Osteocyte (in vitro differentiated cells): Measurements from ENCODE around the gene AMN. TPM values are rescaled to one million over a fixed set of nuclear protein-coding genes. Genes with fewer than 3 reads are reported as not detected.

Source experiments
- DNase-seq: peaks from one replicate; pipeline ENCODE4 v3.0.0; 2021; ENCODE audit warnings: mixed read lengths; ENCODE audit not compliant: unreplicated experiment; ENCODE audit errors: extremely low spot score
- H3K27ac Mint-ChIP-seq: one replicate; pipeline ENCODE4 v1.8.0; 2021; ENCODE audit warnings: mild to moderate bottlenecking, mixed read lengths; ENCODE audit not compliant: unreplicated experiment
- H3K27me3 Mint-ChIP-seq: one replicate; pipeline ENCODE4 v1.8.0; 2021; ENCODE audit warnings: mixed read lengths; ENCODE audit not compliant: unreplicated experiment
- H3K36me3 Mint-ChIP-seq: one replicate; pipeline ENCODE4 v1.8.0; 2021; ENCODE audit warnings: mixed read lengths; ENCODE audit not compliant: unreplicated experiment
- H3K4me1 Mint-ChIP-seq: one replicate; pipeline ENCODE4 v1.8.0; 2021; ENCODE audit warnings: mixed read lengths; ENCODE audit not compliant: unreplicated experiment
- H3K4me3 Mint-ChIP-seq: one replicate; pipeline ENCODE4 v1.8.0; 2021; ENCODE audit warnings: mild to moderate bottlenecking, moderate library complexity, mixed read lengths; ENCODE audit not compliant: unreplicated experiment
- H3K9me3 Mint-ChIP-seq: one replicate; pipeline ENCODE4 v1.8.0; 2021; ENCODE audit warnings: mixed read lengths; ENCODE audit not compliant: unreplicated experiment
- total RNA-seq: library from RNA; stranded (reverse); gene quantifications from 2 replicates; pipeline ENCODE4 v1.2.1, GENCODE V29; 2021
- TF ChIP-seq, protein P1 (sequence below): fragments of 200-600 bp; sonication (generic); IDR thresholded peaks from 2 replicates; pipeline ENCODE4 v1.5.0; 2021; ENCODE audit warnings: antibody characterized with exemption, mild to moderate bottlenecking, moderate library complexity

The AMN gene
- total RNA-seq, 1 donor from 2014 or later, result 0.86 TPM

DNA sequence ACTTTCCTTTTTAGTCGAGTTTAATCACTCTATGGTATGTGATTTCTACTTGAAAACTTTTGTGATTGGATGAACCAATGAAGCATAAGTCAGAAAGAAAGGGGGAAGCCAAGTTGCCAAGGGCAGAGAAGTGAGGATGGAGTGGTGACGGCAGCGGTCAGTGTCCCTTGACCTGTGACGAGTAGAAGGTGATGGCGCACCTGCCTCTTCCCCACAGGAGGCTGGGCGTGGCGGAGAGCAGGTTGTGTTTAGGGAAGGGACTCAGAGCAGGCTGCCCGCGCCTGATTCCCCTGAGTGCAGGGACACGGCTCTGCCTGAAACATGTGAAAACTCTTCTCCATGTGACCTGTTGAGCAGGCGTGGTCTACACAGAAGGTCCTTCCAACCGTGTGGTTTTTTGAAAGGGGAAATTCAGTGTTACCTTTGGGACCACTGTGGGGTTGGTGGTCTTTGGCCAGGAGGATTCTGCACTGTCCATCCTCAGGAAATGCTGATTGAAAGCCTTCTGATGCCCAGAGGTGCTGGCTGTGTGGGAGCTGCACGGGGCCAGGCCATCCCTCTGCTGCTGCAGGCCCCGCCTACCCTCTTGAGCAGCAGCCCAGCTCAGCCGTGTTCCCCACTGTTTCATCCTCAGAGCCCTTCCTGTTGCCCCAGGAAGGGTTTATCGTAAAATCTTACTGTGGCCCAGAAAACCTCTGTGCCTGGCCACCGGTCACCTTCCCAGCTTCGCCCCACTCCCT, 23.5 kb upstream of the AMN start:
- TF ChIP-seq, protein P1, sequence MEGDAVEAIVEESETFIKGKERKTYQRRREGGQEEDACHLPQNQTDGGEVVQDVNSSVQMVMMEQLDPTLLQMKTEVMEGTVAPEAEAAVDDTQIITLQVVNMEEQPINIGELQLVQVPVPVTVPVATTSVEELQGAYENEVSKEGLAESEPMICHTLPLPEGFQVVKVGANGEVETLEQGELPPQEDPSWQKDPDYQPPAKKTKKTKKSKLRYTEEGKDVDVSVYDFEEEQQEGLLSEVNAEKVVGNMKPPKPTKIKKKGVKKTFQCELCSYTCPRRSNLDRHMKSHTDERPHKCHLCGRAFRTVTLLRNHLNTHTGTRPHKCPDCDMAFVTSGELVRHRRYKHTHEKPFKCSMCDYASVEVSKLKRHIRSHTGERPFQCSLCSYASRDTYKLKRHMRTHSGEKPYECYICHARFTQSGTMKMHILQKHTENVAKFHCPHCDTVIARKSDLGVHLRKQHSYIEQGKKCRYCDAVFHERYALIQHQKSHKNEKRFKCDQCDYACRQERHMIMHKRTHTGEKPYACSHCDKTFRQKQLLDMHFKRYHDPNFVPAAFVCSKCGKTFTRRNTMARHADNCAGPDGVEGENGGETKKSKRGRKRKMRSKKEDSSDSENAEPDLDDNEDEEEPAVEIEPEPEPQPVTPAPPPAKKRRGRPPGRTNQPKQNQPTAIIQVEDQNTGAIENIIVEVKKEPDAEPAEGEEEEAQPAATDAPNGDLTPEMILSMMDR, result no peak
- H3K36me3 Mint-ChIP-seq, result peaks cover 8% of the 10 kb centered on the region
- no peak overlapping the region for H3K4me3 Mint-ChIP-seq
- DNase-seq, result no peak
- H3K27ac Mint-ChIP-seq, result no peak overlapping the region
- no peaks in the 10 kb centered on the region for H3K4me1 Mint-ChIP-seq
- no peaks in the 10 kb centered on the region for H3K9me3 Mint-ChIP-seq
- H3K27me3 Mint-ChIP-seq, result no peaks in the 10 kb centered on the region

DNA sequence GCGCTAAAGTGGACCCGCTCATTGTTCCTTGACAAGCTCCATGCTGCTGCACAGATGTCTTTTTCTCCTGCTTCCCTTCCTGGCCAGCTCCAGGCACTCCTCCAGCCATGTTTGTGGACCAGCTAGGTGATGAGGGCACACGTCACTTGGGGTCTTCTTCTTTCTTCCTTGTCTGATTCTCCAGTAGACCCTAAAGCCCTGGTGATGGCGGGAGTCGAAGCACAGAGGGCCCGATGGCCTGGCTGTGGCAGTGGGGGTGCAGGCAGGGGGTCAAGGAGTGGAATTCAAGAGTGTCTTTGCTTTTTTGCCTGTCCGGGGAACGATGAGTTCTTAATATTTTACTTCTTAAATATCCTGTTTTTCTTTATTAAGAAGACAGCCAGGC, 23.0 kb upstream of the AMN start:
- DNase-seq, result no peak
- TF ChIP-seq, protein P1, result no peak
- Mint-ChIP-seq H3K9me3 (no peaks in the 10 kb centered on the region), H3K4me3 (no peak overlapping the region), H3K27ac (no peak overlapping the region), H3K4me1 (no peaks in the 10 kb centered on the region), H3K27me3 (no peaks in the 10 kb centered on the region), H3K36me3 (peaks cover 8% of the 10 kb centered on the region)

DNA sequence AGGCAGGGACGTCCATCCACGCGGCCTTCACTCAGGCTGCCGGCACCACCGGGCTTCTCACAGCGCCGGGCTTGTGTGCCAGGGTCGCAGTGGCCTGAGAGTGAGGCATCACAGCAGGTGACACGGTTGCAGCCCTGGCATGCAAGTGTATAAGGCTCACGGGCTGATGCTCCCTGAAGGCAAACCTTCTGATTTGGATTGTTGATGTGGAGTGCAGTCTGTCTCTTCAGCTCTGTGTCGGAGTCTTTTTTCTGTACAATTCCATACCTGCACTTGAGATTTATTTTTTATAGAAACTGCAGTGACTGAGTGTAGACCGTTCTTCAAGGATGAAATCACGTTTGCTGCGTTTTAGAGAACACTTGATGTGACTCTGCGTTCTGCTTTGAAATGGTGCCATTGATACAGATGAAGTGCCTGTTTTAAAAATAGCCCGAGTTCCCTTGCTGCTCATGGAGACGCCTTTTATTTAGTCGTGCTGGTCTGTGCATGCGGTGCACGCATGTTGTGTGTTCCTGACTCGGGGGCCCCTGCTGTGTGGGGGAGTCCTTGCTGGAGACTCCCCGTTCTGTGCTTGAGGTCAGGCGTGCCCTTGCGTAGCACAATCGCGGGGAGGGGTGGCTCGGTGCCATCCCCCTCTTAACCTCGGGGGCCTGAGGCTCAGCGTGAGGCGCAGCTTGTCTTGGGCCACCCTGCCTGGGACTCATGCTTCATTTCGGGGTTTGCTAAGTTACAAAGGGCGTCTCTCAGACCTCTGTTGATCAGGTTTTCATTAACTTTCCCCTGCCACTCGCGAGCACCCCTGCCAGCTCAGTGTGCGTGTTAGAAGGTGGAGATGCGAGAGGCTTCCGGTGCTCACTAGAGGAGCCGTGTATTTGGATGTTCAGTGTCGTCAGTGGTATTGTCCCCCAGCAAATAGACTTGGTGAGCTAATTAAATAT, 21.6 kb upstream of the AMN start:
- no peaks in the 10 kb centered on the region for H3K9me3 Mint-ChIP-seq
- H3K27ac Mint-ChIP-seq, result no peak overlapping the region
- no peak for DNase-seq
- no peaks in the 10 kb centered on the region for H3K27me3 Mint-ChIP-seq
- no peaks in the 10 kb centered on the region for H3K4me1 Mint-ChIP-seq
- peaks cover 16% of the 10 kb centered on the region for H3K36me3 Mint-ChIP-seq
- TF ChIP-seq, protein P1, result no peak
- no peak overlapping the region for H3K4me3 Mint-ChIP-seq

DNA sequence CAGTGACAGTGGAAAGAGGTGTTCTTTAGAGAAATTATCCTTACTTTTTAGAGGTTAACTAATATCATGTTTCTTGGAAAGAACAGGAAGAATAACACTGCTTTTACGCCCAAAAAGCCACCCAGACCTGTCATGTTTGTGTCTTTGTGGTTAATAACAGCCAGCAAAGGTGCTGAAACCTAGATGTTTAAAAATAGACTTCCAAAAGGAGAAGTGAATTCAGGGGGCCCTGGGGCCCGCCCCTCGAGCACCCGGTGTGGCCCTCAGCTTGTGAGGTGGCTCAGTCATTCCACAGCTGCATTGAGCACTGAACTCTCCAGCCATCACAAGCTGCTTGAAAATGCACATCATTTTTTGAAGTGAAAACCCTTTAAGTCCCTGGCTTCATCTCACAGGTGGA, 20.8 kb upstream of the AMN start:
- Mint-ChIP-seq H3K4me3 (no peak overlapping the region), H3K27ac (no peak overlapping the region), H3K9me3 (no peaks in the 10 kb centered on the region), H3K4me1 (no peaks in the 10 kb centered on the region), H3K36me3 (peaks cover 17% of the 10 kb centered on the region), H3K27me3 (no peaks in the 10 kb centered on the region)
- DNase-seq, result no peak
- TF ChIP-seq, protein P1, result no peak

DNA sequence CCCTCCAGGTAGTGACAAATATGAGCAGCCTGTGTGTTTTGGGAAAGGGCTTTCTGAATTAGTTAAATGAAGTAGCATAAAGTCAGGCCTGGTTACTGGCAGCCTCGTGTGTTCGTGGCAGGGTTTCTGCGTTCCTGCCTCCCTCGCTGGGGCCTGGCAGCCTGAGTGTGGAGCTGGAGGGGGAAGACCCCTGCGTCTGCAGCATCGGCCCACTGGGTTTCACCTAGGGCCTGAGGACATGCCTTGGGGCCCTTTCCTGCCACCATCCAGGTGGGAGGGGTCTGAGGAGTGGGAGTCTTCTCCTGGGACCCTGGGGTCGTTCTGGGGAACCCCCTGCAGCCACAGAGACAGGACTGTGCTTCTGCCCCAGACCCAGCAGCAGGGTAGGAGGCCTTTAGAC, 20.4 kb upstream of the AMN start:
- H3K4me1 Mint-ChIP-seq, result no peaks in the 10 kb centered on the region
- no peaks in the 10 kb centered on the region for H3K27me3 Mint-ChIP-seq
- peaks cover 17% of the 10 kb centered on the region for H3K36me3 Mint-ChIP-seq
- TF ChIP-seq, protein P1, result no peak
- H3K9me3 Mint-ChIP-seq, result no peaks in the 10 kb centered on the region
- H3K27ac Mint-ChIP-seq, result no peak overlapping the region
- H3K4me3 Mint-ChIP-seq, result no peak overlapping the region
- no peak for DNase-seq
